NCI-H1694 (cell line): ENCODE data around the gene CD82.

Source experiments
- DNase-seq: peaks from one replicate; lab custom pipeline; 2025; lab: John Stamatoyannopoulos, UW

Gene CD82

GRCh38 chr11:44617671-44618461 is 52.4 kb downstream of the CD82 start:
- no peak for DNase-seq

GRCh38 chr11:44618561-44619425 is 53.3 kb downstream of the CD82 start:
- no peak for DNase-seq

GRCh38 chr11:44620328-44620725 is 54.9 kb downstream of the CD82 start:
- DNase-seq: no peak

GRCh38 chr11:44621140-44621681 is 55.7 kb downstream of the CD82 start:
- DNase-seq: peak; percentile 62

- no peak for DNase-seq
Observed at GRCh38 chr11:44621784-44622183, 56.3 kb downstream of the CD82 start.

- DNase-seq: no peak
Observed at GRCh38 chr11:44622190-44622650, 56.8 kb downstream of the CD82 start.

- DNase-seq: no peak
Observed at GRCh38 chr11:44622721-44623258, 57.3 kb downstream of the CD82 start.

- no peak for DNase-seq
Observed at GRCh38 chr11:44623341-44623730, 57.9 kb downstream of the CD82 start.

- DNase-seq: no peak
Observed at GRCh38 chr11:44623731-44624491, 58.4 kb downstream of the CD82 start.

- no peak for DNase-seq
Observed at GRCh38 chr11:44624761-44625221, 59.3 kb downstream of the CD82 start.

- no peak for DNase-seq
Observed at GRCh38 chr11:44625759-44626523, 60.5 kb downstream of the CD82 start.

- no peak for DNase-seq
Observed at GRCh38 chr11:44626645-44627044, 61.2 kb downstream of the CD82 start.

- no peak for DNase-seq
Observed at GRCh38 chr11:44627165-44627789, 61.8 kb downstream of the CD82 start.

- DNase-seq: no peak
Observed at GRCh38 chr11:44627911-44628729, 62.7 kb downstream of the CD82 start.

GRCh38 chr11:44628730-44629700 is 63.6 kb downstream of the CD82 start:
- DNase-seq: no peak

- no peak for DNase-seq
Observed at GRCh38 chr11:44629732-44630345, 64.4 kb downstream of the CD82 start.

- DNase-seq: no peak
Observed at GRCh38 chr11:44630511-44631210, 65.2 kb downstream of the CD82 start.
